ENCODE data around the gene TPM2.

TPM2 gene

DNA sequence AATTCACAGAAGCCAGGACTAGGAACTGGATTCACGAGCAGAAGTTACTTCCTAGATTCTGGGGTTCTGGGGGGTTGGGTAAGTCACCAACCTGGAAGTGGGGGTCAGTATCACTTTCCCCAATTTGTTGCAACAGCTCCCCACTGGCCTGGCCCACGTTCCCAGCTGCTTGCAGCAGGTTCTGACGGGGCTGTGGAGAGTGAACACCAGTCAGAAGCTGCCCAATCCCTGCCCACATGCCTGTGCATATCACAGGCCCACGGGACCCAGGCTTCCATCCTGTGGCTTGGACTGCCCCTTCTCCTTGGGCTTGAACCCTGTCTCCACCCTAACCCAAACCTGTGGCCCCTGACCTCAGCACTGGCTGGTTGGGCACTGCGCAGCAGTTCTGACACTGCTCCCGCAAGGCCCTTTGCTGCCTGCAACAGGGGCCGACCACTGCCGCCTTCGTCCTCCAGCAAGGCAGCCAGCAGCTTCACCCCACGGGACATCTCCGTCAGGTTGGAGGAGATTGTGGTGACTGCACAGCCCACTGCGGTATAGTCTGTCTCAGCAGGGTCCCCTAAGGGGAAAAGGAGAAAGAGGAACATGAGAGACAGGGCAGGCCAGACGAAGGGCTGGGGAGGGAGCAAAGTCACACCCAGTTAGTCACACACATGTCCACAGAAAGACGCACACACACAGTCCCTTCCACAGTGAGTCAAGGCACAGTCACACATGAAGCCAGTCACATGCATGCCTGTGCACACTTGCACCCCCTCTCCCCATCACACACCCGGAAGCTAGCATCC, 29.2 kb upstream of the TPM2 start:
- DNase-seq (ENCODE audit: low spot score), result no peak

DNA sequence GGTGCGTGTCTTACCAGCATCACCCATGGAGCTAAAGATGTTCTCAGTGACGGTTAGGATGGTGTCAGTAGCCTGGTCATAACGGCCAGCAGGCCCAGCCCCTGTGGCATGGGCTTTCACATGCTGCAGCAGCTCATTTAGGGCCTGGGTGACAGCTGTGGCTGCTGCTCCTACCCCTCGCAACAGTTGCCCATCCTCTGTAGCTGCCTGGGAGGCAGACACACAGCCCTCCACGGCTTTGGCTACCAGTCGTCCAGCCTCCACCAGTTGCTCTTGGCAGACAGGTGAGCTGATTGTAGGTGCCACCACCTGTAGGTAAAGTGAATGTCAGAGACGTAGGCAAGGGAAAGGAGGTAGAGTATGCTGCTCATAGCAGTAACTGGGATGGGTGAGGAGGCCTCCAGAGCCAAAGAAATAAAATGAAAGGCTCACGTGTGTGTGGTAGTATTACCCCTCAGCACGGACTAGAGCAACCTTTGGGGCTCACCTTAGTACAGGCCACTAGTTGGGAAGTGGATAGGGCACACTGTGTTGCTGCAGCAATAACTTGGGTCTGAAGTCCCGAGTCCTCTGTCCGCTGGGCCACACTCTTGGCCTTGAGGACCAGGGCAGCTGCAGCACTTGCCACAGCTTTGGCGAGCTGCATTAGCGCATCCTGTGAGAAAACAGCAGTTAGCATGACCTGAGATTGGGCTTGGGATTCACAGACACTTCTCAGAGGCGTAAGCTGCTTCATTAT, 27.6 kb upstream of the TPM2 start:
- no peak for DNase-seq (ENCODE audit: low spot score)

DNA sequence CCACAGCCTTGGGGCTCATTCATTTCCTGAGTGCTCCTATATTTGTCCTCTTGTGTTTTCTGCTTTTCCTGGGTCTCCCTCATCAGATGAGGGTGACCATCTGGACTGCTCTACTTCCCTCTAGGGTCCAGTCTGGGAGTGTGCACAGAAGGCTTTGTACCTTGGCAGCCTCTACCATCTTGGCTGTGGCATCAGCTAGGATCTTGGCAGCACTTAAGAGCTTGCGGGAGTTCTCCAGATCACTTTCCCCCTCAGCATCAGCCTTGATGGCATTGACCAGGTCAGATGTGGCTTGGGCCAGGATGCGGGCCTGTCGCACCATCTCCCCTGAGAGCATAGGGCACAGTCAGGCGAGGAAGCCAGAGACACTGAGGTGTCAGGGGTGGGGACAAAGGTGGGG, 26.5 kb upstream of the TPM2 start:
- peak; percentile 25 for DNase-seq (ENCODE audit: low spot score)

DNA sequence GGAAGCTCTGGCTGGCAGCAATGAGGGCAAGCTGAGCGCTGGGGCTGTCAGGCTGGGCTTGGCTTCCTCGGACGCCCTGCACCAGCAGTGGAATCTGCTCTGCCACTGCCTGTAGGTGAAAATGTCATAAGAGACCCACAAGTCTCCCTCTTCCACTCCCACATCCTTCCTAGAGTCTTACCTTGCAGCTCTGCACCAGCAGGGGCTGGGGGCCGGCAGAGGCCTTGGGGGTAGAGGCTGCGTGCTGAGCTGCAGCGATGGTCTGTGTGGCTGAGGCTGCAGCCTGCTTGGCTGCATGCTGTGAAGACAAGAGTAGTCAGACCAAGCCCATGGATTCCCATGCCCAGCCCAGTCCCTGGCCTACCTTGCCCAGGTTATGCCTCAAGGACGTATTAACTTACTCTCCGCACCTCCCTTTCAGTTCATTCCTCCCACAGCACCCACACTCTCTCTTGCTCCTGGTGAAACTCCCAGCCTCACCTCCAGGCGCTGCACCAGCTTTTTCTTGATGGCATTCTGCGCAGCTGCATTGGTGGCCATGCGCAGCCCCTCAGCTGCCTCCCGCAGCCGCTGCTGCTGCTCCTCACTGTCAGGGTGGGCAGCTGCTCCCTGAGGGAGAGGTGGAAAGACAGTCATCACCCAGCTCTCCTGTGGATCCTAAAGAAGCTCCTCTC, 25.0 kb upstream of the TPM2 start:
- no peak for DNase-seq (ENCODE audit: low spot score)

DNA sequence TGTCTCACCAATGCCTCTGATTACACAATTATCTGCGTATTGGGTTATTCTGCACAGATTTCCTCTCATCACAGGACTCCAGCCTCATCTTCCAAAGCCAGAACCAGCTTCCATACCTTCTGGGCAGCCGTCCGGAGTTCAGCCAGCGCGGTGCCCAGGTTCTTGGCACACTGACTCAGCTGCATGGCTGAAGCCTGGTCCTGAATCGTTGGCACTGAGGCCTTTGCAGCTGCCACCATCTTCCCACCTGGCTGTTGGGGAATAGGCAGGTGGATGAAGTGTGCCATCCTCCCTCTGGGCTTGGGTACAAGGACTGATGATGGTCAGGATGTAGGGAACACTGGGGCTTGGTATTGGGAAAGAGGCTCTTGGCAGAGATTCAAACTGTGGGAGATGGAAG, 24.4 kb upstream of the TPM2 start:
- DNase-seq (ENCODE audit: low spot score), result no peak

DNA sequence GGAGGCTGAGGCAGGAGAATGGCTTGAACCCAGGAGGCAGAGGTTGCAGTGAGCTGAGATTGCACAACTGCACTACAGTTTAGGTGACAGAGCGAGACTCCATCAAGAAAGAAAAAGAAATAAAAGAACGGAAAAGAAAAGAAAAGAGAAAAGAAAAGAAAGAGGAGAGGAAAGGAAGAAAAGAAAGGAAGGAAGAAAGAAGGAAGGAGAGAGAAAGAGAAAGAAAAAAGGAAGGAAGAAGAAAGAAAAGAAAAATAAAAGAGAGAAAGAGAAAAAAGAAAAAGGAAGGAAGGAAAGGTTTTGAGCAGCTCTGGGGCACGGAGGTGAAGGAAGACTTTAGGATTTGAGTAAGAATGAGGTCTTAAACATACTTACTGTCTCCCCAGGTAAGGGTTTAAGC, 23.9 kb upstream of the TPM2 start:
- DNase-seq (ENCODE audit: low spot score), result no peak

DNA sequence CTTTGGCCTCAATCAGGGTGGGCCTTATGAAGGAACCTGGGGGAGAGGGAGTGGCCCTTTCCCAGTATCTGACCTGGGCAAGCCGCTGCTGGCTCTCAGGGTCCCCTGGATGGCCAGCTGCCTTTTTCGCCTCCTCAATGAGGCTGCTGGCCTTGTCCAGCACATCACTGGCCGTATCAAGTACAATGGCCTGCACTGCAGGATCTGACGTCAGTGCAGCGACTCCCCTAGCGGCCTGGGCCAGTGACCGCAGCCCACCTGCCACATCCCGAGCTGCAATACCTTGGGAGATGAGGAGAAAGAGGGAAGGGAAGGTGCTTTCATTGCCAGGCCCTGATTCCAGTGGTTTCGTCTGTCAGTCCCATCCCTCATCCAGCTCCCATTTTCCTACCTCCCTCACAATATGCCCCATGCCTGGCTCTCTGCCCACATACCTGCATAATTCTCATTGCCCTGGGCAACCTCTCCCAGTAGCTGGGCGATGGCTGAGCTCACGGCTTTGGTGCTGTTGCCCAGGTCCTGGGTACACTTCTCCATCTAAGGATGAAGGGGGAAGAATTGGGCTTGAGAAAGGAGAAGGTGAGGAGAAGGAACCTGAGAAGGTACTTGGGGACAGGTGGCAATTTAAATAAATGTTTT, 23.2 kb upstream of the TPM2 start:
- DNase-seq (ENCODE audit: low spot score), result no peak

DNA sequence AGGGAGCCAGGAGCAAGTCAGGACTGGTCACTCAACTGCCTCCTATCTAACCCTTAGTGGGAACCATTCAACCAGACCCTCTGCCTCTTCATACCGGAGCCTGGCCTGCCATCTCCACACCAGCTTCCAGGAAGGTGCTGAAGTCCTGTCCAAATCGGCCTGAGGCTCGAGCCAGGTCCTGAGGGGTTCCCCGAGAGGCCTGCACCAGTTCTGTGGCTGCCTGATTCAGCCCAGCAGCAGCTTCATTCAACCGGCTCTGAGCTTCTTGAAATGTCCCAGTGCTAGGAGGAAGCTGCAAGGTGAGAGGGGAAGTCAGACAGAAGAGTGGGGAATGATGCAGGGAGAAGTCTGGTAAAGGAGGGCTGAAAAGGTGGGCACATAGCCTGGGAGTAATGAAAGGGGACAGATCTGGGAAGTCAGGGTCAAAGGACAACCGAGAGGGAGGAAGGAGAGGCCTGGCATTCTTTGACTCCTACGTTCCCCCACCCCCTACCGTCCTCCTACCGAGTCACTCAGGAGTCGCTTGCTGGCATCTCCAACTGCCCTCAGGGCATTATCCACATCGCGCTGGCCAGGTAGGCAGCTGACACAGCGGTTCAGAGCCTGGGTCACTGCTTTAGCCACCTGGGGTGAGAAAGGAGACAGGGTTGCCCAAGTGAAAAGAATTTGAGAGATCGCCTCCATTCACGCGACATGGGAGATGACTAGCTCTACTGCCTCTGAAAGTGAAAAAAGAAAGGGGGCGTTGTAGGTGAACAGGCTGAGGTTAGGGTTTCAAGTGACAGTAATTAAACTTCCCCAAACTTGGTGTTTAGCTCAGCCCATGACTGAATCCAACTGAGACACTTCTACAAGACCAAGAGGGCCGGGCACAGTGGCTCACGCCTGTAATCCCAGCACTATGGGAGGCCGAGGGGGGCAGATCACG, 22.0 kb upstream of the TPM2 start:
- no peak for DNase-seq (ENCODE audit: low spot score)

DNA sequence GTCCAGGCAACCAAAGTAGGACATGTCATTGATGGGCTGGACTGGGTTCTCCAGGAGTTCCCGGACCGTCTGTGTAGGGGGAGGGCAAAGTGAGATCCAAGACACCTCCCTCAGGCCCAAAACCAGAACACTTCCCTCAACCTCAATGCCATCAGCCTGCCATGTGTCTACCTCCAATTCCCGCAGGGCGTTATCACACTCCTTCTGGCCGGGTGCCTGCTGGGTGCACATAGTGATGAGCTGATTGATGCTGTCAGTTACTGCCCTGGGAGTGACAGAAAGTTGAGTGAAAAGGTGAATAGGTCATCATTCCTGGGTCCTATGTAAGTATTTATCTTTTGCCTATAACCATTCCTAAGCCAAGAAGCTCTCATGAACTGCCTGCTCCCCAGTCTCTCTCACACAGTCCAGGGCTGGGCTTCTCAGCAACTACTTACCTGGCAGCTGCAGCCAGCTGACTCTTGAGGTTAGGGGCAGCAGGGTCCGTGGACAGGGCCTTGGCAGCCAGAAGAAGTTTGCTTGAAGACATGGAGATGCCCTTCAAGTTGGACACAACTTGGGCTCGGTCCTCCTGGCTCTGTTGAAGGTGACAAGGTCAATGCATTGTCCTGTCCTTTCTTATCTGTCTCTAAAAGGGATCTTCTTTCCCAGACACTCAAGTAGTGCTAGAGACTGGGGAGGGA, 21.2 kb upstream of the TPM2 start:
- no peak for DNase-seq (ENCODE audit: low spot score)

DNA sequence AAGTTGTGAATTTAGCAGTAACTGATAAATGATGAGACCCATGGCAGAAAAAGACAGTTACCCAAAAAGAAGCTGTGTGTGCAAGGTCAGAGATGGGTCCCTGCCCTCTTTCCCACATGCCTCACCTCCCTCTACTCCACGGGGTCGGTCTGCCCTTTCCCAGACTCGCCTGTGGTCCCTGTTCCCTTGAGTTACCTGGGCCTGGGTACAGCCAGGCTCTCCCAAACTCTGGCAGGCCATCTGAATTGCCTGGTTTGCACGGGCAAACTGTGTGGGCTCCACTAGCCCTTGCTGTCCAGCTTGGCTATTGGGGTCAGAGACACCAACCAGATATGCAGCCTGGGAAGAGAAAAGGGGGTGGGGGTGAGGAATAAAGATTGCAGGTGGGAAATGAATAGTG, 18.4 kb upstream of the TPM2 start:
- DNase-seq (ENCODE audit: low spot score), result no peak

DNA sequence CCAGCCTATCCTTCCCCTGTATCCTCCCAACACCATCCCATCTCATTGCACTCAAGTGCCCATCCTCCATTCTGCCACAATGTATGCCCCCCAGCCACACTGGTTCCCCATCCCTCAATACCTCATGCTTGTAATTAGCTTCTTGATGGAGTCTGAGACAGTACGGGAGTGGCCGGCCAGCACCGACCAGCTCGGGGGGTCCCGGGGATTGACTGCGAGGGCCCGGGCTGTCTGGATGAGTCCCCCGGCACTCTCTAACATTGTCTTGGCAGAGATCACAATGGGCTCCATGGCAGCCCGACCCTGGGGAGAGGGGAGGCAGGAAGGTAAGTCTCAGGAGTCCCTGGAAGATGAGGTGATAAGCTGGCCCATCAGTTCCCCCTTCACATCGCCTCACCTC, 17.2 kb upstream of the TPM2 start:
- DNase-seq (ENCODE audit: low spot score), result no peak

DNA sequence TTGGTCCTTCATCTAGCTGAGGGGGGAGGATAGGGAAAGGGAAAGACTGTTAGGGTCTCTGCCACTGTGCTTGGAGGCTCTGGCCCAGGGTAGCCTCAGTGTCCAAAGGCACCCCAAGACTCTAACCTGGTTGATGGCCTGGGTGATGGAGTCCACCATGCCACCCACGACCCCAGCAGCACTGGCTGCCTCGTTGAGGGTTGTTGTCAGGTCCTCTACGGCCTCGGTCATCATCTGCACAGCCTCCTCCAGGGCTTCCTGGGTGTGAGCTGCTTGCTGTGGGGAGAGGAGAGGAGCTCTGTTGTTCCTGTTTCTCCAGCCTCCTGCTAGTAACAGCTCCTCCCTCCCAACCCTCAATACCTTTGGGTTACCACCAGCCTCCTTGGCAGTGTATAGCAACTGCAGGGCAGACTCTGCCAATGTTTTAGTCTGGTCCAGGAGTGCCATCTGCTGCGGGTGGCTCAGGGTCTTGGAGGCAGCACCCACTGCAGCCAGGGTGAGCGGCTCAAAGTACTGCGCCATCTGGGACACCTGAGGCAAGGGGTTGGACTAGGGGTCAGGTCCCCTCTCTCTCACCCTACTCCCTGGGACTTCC, 16.2 kb upstream of the TPM2 start:
- no peak for DNase-seq (ENCODE audit: low spot score)

DNA sequence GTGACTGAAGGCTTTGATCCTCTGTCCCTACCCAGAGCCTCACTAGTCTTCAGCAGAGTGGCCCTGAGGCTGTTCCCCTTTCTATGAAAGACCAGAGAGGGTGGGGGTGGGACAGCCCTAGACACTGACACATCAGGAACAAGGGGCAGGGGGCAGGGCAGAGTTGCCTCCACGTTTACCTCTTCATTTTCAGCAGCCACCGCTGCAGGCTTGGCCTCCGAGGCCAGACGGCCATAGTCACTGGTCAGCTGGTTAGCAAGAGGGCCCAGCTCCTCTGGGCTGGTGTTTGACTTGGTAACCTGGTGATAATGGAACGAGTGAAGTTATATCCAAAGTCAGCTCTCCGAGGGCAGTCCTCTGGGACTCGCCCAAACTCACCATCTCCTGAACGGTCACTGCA, 15.6 kb upstream of the TPM2 start:
- DNase-seq (ENCODE audit: low spot score), result no peak

DNA sequence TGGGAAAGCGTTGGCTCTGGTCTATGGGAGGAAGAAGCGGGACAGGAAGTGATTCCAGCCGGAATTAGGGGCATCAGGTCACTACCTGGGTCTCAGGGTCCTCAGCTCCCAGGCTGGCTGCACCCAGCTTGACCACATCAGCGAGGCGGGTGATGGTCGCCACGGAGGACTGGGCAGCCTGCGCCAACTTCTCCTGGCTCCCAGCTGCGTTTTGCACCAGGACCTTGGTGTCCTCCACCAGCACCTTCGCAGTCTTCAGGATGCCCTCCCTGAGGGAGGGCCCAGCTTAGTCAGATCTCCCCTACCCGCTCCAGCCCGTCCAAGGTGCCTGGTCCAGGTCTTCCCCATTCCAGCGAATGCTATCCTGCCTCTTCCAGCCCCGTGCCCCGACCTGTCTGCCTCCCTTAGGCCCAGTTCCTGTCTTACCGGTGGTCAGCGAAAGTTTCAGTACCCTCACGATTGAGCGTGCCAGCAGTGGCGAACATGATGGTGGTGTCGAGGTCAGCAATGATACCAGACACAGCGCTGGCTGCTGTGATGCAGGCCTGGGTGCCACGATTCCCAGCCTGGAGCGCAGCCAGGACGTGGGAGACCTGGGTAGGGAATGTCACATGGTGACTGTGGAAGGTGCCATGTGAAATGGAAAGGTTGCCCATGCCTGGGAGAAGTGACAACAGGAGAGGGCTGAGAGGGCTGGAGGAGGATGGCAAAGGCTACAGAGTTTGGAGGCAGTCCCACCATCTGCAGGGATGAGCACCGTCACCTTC, 14.4 kb upstream of the TPM2 start:
- DNase-seq (ENCODE audit: low spot score), result no peak

DNA sequence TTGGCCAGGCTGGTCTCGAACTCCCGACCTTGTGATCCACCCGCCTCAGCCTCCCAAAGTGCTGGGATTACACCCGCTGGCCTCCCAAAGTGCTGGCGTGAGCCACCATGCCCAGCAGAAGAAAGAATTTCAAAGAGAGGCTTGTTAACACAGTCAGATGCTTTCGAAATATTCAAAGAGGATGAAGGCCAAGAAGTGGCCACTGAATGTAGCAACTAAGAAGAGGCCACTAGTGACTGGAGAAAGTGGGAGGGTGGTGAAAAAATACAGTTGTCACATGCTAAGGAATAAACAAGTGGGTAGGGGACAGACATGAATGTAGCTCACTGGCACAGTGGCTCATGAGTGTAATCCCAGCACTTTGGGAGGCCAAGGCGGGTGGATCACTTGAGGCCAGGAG, 13.0 kb upstream of the TPM2 start:
- no peak for DNase-seq (ENCODE audit: low spot score)

DNA sequence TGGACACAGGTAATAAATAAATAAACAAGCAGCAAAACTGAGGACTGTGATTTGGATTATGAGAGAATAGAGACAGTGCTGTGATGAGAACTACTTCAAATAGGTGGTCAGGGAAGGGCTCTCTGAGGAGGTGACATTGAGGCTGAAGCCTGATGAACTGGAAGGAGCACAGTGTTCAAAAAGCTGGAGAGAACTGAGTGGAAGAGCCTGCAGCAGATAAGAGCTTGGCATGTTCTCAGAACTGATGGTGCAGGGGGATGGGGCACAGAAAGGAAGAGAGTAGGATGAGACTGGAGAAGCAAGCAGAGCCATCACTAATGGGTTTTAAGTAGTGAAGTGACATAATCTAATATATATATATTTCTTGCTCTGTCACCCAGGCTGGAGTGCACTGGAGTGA, 11.2 kb upstream of the TPM2 start:
- DNase-seq (ENCODE audit: low spot score), result no peak

DNA sequence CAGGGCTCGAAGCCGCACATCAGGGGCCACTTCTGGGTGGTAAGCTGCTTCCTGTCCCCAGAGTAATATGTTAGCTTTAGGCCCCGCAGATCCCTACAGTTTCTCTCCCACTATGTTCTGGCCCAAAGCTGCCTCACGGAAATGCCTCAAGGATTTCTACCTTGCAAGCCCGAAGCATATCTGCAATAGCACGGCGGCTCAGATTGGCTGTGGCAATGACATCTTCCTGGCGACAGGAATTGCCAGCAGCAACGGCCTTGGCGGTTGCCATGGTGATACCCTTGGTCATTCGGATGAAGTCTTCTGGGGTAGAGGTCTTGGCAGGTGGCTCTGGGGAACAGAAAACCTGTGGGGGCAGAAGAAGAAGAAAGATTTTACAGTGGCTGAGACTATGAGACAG, 10.3 kb upstream of the TPM2 start:
- no peak for DNase-seq (ENCODE audit: low spot score)

DNA sequence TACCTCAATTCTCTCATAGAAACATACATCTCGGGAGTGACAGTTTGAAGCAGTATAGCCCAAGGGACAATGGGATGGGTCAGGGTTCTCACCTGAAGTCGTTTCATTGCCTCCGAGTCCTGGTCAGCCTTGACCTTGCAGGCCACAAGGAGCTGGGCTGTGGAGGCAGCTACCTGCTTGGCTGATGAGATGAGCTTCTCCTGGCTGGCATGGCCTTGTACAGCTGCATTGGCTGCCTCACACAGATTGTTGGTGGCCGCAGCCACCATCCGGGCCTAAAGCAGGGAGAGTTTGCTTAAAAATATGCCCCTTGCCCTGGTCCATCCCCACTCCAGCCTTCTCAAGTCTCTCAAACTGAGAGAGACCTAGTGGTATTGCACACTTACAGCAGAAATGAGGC, 8.5 kb upstream of the TPM2 start:
- DNase-seq (ENCODE audit: low spot score), result no peak

DNA sequence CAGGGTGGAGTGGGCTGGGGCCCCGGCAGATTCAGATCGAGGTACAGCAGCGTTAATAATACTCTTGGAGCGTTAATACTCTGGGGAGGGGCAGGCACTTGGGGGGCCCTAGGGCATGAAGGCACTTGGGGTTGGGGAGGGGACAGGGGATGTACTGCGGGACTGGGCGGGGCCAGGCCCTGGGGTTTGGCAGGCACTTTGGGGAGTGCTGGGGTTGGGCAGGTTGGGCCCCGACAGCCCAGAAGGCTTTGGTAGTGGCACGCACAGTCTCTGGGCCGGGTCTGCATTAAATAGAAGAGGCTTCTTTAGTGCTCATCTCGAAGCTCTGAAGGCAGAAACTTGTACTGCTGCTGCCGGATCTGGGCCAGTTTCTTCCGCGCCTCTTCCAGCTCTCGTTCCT, 7.8 kb upstream of the TPM2 start:
- DNase-seq (ENCODE audit: low spot score), result no peak

Data from RKO (cell line).